ENCODE data around the gene KIF18B.

- TF ChIP-seq, protein P1, sequence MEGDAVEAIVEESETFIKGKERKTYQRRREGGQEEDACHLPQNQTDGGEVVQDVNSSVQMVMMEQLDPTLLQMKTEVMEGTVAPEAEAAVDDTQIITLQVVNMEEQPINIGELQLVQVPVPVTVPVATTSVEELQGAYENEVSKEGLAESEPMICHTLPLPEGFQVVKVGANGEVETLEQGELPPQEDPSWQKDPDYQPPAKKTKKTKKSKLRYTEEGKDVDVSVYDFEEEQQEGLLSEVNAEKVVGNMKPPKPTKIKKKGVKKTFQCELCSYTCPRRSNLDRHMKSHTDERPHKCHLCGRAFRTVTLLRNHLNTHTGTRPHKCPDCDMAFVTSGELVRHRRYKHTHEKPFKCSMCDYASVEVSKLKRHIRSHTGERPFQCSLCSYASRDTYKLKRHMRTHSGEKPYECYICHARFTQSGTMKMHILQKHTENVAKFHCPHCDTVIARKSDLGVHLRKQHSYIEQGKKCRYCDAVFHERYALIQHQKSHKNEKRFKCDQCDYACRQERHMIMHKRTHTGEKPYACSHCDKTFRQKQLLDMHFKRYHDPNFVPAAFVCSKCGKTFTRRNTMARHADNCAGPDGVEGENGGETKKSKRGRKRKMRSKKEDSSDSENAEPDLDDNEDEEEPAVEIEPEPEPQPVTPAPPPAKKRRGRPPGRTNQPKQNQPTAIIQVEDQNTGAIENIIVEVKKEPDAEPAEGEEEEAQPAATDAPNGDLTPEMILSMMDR (IDR thresholded peaks at IDR 0.05 in 2 of 3, conservative IDR thresholded peaks at IDR 0.05 in 1 of 3; ENCODE audit: control insufficient read depth in 2 of 3, extremely low read depth in 1 of 3, insufficient read depth in 1 of 3, low read depth in 3 of 3, low read length in 3 of 3), result no peak
- TF ChIP-seq POLR2AphosphoS5 (IDR thresholded peaks at IDR 0.05; ENCODE audit: low read length), result no peak
- TF ChIP-seq GABPA (IDR thresholded peaks at IDR 0.05; ENCODE audit: low read depth), result no peak
- TF ChIP-seq SUZ12 (IDR thresholded peaks at IDR 0.05; ENCODE audit: unreplicated experiment), result no peak
- no peak for TF ChIP-seq SREBF2 (IDR thresholded peaks at IDR 0.05; ENCODE audit: low read length)
- TF ChIP-seq BHLHE40 (IDR thresholded peaks at IDR 0.05; ENCODE audit: borderline replicate concordance in 1 of 2, low read depth in 2 of 2, low read length in 1 of 2), result no peak
- TF ChIP-seq, protein P2, sequence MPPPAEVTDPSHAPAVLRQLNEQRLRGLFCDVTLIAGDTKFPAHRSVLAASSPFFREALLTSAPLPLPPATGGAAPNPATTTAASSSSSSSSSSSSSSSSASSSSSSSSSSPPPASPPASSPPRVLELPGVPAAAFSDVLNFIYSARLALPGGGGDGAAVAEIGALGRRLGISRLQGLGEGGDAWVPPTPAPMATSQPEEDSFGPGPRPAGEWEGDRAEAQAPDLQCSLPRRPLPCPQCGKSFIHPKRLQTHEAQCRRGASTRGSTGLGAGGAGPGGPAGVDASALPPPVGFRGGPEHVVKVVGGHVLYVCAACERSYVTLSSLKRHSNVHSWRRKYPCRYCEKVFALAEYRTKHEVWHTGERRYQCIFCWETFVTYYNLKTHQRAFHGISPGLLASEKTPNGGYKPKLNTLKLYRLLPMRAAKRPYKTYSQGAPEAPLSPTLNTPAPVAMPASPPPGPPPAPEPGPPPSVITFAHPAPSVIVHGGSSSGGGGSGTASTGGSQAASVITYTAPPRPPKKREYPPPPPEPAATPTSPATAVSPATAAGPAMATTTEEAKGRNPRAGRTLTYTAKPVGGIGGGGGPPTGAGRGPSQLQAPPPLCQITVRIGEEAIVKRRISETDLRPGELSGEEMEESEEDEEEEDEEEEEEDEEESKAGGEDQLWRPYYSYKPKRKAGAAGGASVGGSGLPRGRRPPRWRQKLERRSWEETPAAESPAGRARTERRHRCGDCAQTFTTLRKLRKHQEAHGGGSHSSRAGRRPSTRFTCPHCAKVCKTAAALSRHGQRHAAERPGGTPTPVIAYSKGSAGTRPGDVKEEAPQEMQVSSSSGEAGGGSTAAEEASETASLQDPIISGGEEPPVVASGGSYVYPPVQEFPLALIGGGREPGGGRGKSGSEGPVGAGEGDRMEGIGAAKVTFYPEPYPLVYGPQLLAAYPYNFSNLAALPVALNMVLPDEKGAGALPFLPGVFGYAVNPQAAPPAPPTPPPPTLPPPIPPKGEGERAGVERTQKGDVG (CRISPR knock-in tag; IDR thresholded peaks at IDR 0.05), result no peak
- no peak for TF ChIP-seq FOXK2 (IDR thresholded peaks at IDR 0.05)
- TF ChIP-seq POLR2A (IDR thresholded peaks at IDR 0.05; ENCODE audit: low read depth, low read length), result no peak
- TF ChIP-seq ZZZ3 (IDR thresholded peaks at IDR 0.05; ENCODE audit: control insufficient read depth, insufficient read length, low read depth), result no peak
Measured at GRCh38 chr17:44965481-44966234, 18.1 kb upstream of the KIF18B start.

Data from GM12878 (cell line).